GM12872 (cell line): ENCODE data around the gene HSD17B12.

Experiments
- CTCF ChIP-seq: IDR thresholded peaks from 3 replicates; pipeline ENCODE4 v1.5.1; 2011; ENCODE audit warnings: low read depth, mild to moderate bottlenecking, low read length, moderate library complexity; ENCODE audit not compliant: insufficient read depth

Gene HSD17B12

GRCh38 chr11:43676933-43677332, 3.6 kb upstream of the HSD17B12 start:
- no peak for TF ChIP-seq CTCF

GRCh38 chr11:43681401-43681942, 934 bp downstream of the HSD17B12 start:
- no peak for TF ChIP-seq CTCF

- TF ChIP-seq CTCF: 0 out of 3 replicates have a peak, but pooled peaks have one; percentile 10
These were observed 4.9 kb downstream of the HSD17B12 start for GRCh38 chr11:43685440-43685839.

- TF ChIP-seq CTCF: no peak
These were observed 5.7 kb downstream of the HSD17B12 start for GRCh38 chr11:43686207-43686606.

- TF ChIP-seq CTCF: no peak
These were observed 6.7 kb downstream of the HSD17B12 start for GRCh38 chr11:43687120-43687791.

- TF ChIP-seq CTCF: no peak
These were observed 7.9 kb downstream of the HSD17B12 start for GRCh38 chr11:43688394-43688793.

- no peak for TF ChIP-seq CTCF
These were observed 8.6 kb downstream of the HSD17B12 start for GRCh38 chr11:43689167-43689566.
